Measurements from ENCODE around the gene TCF12.

Gene TCF12

GRCh38 chr15:57118013-57118799 is 199.8 kb downstream of the TCF12 start:
- DNase-seq (ENCODE audit: low read depth) = peak; percentile 40
- Histone ChIP-seq H3K4me3 (ENCODE audit: low read length) (no peak overlapping the region), H3K9me3 (ENCODE audit: control insufficient read depth, low read length) (no peaks in the 10 kb centered on the region), H3K27me3 (replicated peaks; ENCODE audit: control insufficient read depth, insufficient read depth, low read length) (no peaks in the 10 kb centered on the region), H3K9ac (ENCODE audit: low read length) (no peak overlapping the region), H3K4me1 (ENCODE audit: control insufficient read depth, insufficient read depth, low read length) (peaks cover 17% of the 10 kb centered on the region), H3K36me3 (ENCODE audit: control insufficient read depth, insufficient read depth, low read length, severe bottlenecking) (no peaks in the 10 kb centered on the region)

- Histone ChIP-seq H3K4me1 (ENCODE audit: control insufficient read depth, insufficient read depth, low read length) (peaks cover 10% of the 10 kb centered on the region), H3K9ac (ENCODE audit: low read length) (no peak overlapping the region), H3K9me3 (ENCODE audit: control insufficient read depth, low read length) (no peaks in the 10 kb centered on the region), H3K27me3 (replicated peaks; ENCODE audit: control insufficient read depth, insufficient read depth, low read length) (no peaks in the 10 kb centered on the region), H3K36me3 (ENCODE audit: control insufficient read depth, insufficient read depth, low read length, severe bottlenecking) (no peaks in the 10 kb centered on the region), H3K4me3 (ENCODE audit: low read length) (no peak overlapping the region)
- peak; percentile 40 for DNase-seq (ENCODE audit: low read depth)
Observed at GRCh38 chr15:57122080-57122840, 203.8 kb downstream of the TCF12 start.

- H3K9ac ChIP-seq (ENCODE audit: low read length) = no peak overlapping the region
- peaks cover 3% of the 10 kb centered on the region for H3K4me1 ChIP-seq (ENCODE audit: control insufficient read depth, insufficient read depth, low read length)
- no peaks in the 10 kb centered on the region for H3K36me3 ChIP-seq (ENCODE audit: control insufficient read depth, insufficient read depth, low read length, severe bottlenecking)
- no peaks in the 10 kb centered on the region for H3K27me3 ChIP-seq (replicated peaks; ENCODE audit: control insufficient read depth, insufficient read depth, low read length)
- no peak for DNase-seq (ENCODE audit: low read depth)
- no peak overlapping the region for H3K4me3 ChIP-seq (ENCODE audit: low read length)
- no peaks in the 10 kb centered on the region for H3K9me3 ChIP-seq (ENCODE audit: control insufficient read depth, low read length)
Observed at GRCh38 chr15:57124036-57124435, 205.6 kb downstream of the TCF12 start.

- H3K4me3 ChIP-seq (ENCODE audit: low read length) = no peak overlapping the region
- no peak for DNase-seq (ENCODE audit: low read depth)
- no peak overlapping the region for H3K9ac ChIP-seq (ENCODE audit: low read length)
Observed at GRCh38 chr15:57129064-57129463, 210.6 kb downstream of the TCF12 start.

GRCh38 chr15:57130956-57131355 is 212.5 kb downstream of the TCF12 start:
- Histone ChIP-seq H3K9me3 (ENCODE audit: control insufficient read depth, low read length) (no peaks in the 10 kb centered on the region), H3K27me3 (replicated peaks; ENCODE audit: control insufficient read depth, insufficient read depth, low read length) (no peaks in the 10 kb centered on the region), H3K4me1 (ENCODE audit: control insufficient read depth, insufficient read depth, low read length) (peaks cover 8% of the 10 kb centered on the region), H3K36me3 (ENCODE audit: control insufficient read depth, insufficient read depth, low read length, severe bottlenecking) (no peaks in the 10 kb centered on the region), H3K9ac (ENCODE audit: low read length) (no peak overlapping the region), H3K4me3 (ENCODE audit: low read length) (no peak overlapping the region)
- no peak for DNase-seq (ENCODE audit: low read depth)

More at GRCh38 chr15:57129064-57129463, 210.6 kb downstream of the TCF12 start:
- no peaks in the 10 kb centered on the region for H3K9me3 ChIP-seq (ENCODE audit: control insufficient read depth, low read length)
- H3K36me3 ChIP-seq (ENCODE audit: control insufficient read depth, insufficient read depth, low read length, severe bottlenecking) = no peaks in the 10 kb centered on the region
- no peaks in the 10 kb centered on the region for H3K27me3 ChIP-seq (replicated peaks; ENCODE audit: control insufficient read depth, insufficient read depth, low read length)
- H3K4me1 ChIP-seq (ENCODE audit: control insufficient read depth, insufficient read depth, low read length) = no peaks in the 10 kb centered on the region

- H3K27me3 ChIP-seq (replicated peaks; ENCODE audit: control insufficient read depth, insufficient read depth, low read length) = no peaks in the 10 kb centered on the region
- H3K9me3 ChIP-seq (ENCODE audit: control insufficient read depth, low read length) = no peaks in the 10 kb centered on the region
- no peak overlapping the region for H3K4me3 ChIP-seq (ENCODE audit: low read length)
- no peak for DNase-seq (ENCODE audit: low read depth)
- H3K9ac ChIP-seq (ENCODE audit: low read length) = no peak overlapping the region
- no peaks in the 10 kb centered on the region for H3K36me3 ChIP-seq (ENCODE audit: control insufficient read depth, insufficient read depth, low read length, severe bottlenecking)
- H3K4me1 ChIP-seq (ENCODE audit: control insufficient read depth, insufficient read depth, low read length) = peaks cover 13% of the 10 kb centered on the region
Observed at GRCh38 chr15:57133127-57133968, 214.9 kb downstream of the TCF12 start.

- no peaks in the 10 kb centered on the region for H3K9me3 ChIP-seq (ENCODE audit: control insufficient read depth, low read length)
- no peaks in the 10 kb centered on the region for H3K27me3 ChIP-seq (replicated peaks; ENCODE audit: control insufficient read depth, insufficient read depth, low read length)
- H3K36me3 ChIP-seq (ENCODE audit: control insufficient read depth, insufficient read depth, low read length, severe bottlenecking) = no peaks in the 10 kb centered on the region
- no peak for DNase-seq (ENCODE audit: low read depth)
- peaks cover 13% of the 10 kb centered on the region for H3K4me1 ChIP-seq (ENCODE audit: control insufficient read depth, insufficient read depth, low read length)
- H3K4me3 ChIP-seq (ENCODE audit: low read length) = no peak overlapping the region
- no peak overlapping the region for H3K9ac ChIP-seq (ENCODE audit: low read length)
Observed at GRCh38 chr15:57134071-57134605, 215.7 kb downstream of the TCF12 start.

GRCh38 chr15:57134851-57135250 is 216.4 kb downstream of the TCF12 start:
- Histone ChIP-seq H3K27me3 (replicated peaks; ENCODE audit: control insufficient read depth, insufficient read depth, low read length) (no peaks in the 10 kb centered on the region), H3K9ac (ENCODE audit: low read length) (no peak overlapping the region), H3K4me3 (ENCODE audit: low read length) (no peak overlapping the region), H3K4me1 (ENCODE audit: control insufficient read depth, insufficient read depth, low read length) (peaks cover 13% of the 10 kb centered on the region), H3K36me3 (ENCODE audit: control insufficient read depth, insufficient read depth, low read length, severe bottlenecking) (no peaks in the 10 kb centered on the region), H3K9me3 (ENCODE audit: control insufficient read depth, low read length) (no peaks in the 10 kb centered on the region)
- DNase-seq (ENCODE audit: low read depth) = no peak

- Histone ChIP-seq H3K9ac (ENCODE audit: low read length) (peak overlapping the region; percentile 22), H3K36me3 (ENCODE audit: control insufficient read depth, insufficient read depth, low read length, severe bottlenecking) (no peaks in the 10 kb centered on the region), H3K4me1 (ENCODE audit: control insufficient read depth, insufficient read depth, low read length) (peaks cover 13% of the 10 kb centered on the region), H3K27me3 (replicated peaks; ENCODE audit: control insufficient read depth, insufficient read depth, low read length) (no peaks in the 10 kb centered on the region), H3K4me3 (ENCODE audit: low read length) (peak overlapping the region; percentile 40), H3K9me3 (ENCODE audit: control insufficient read depth, low read length) (no peaks in the 10 kb centered on the region)
- no peak for DNase-seq (ENCODE audit: low read depth)
Observed at GRCh38 chr15:57135800-57136199, 217.4 kb downstream of the TCF12 start.

GRCh38 chr15:57138349-57138788 is 219.9 kb downstream of the TCF12 start:
- Histone ChIP-seq H3K27me3 (replicated peaks; ENCODE audit: control insufficient read depth, insufficient read depth, low read length) (no peaks in the 10 kb centered on the region), H3K9me3 (ENCODE audit: control insufficient read depth, low read length) (no peaks in the 10 kb centered on the region), H3K36me3 (ENCODE audit: control insufficient read depth, insufficient read depth, low read length, severe bottlenecking) (no peaks in the 10 kb centered on the region), H3K4me3 (ENCODE audit: low read length) (no peak overlapping the region), H3K4me1 (ENCODE audit: control insufficient read depth, insufficient read depth, low read length) (peaks cover 13% of the 10 kb centered on the region), H3K9ac (ENCODE audit: low read length) (no peak overlapping the region)
- peak; percentile 71 for DNase-seq (ENCODE audit: low read depth)
